ENCODE measurements around the gene CAV2. TPM values are rescaled to one million over a fixed set of nuclear protein-coding genes. Genes with fewer than 3 reads are reported as not detected.

CAV2 gene
- total RNA-seq, 1 experiment from 2014 or later: 76.6 TPM

- Histone ChIP-seq H3K27ac (ENCODE audit: low read length) (no peak overlapping the region), H4K20me1 (ENCODE audit: low read length) (no peaks in the 10 kb centered on the region; the same call in 1 of the 2 replicates), H3K9ac (ENCODE audit: low read length) (no peak overlapping the region), H3K9me2 (replicated peaks; ENCODE audit: low read length) (no peaks in the 10 kb centered on the region), H3K9me3 (ENCODE audit: low read length) (no peaks in the 10 kb centered on the region), H3K4me3 (ENCODE audit: low read length) (no peak overlapping the region), H3K79me2 (ENCODE audit: low read length) (peaks cover 93% of the 10 kb centered on the region), H3K4me1 (ENCODE audit: insufficient read depth, low read length) (peaks cover 22% of the 10 kb centered on the region), H2AFZ (ENCODE audit: low read length) (no peak overlapping the region), H3K4me2 (ENCODE audit: low read length) (no peak overlapping the region), H3F3A (ENCODE audit: low read length, unreplicated experiment) (no peaks in the 10 kb centered on the region), H3K36me3 (ENCODE audit: low read depth, low read length) (peaks cover 79% of the 10 kb centered on the region), H3K27me3 (ENCODE audit: low read length) (no peaks in the 10 kb centered on the region)
- ATAC-seq: no peak
- BruUV-seq (replicated peaks): no TSS peak
- POLR2A ChIA-PET (ENCODE audit: unreplicated experiment): no interaction called here
- intact Hi-C loops (cut with micrococcal nuclease): no loop called here
- TF ChIP-seq EZH2phosphoT487 (IDR thresholded peaks at IDR 0.05; ENCODE audit: borderline replicate concordance, low read length) (no peak), EZH2 (IDR thresholded peaks at IDR 0.05; ENCODE audit: low read length, unreplicated experiment) (no peak)
- TF ChIP-seq, protein P1, sequence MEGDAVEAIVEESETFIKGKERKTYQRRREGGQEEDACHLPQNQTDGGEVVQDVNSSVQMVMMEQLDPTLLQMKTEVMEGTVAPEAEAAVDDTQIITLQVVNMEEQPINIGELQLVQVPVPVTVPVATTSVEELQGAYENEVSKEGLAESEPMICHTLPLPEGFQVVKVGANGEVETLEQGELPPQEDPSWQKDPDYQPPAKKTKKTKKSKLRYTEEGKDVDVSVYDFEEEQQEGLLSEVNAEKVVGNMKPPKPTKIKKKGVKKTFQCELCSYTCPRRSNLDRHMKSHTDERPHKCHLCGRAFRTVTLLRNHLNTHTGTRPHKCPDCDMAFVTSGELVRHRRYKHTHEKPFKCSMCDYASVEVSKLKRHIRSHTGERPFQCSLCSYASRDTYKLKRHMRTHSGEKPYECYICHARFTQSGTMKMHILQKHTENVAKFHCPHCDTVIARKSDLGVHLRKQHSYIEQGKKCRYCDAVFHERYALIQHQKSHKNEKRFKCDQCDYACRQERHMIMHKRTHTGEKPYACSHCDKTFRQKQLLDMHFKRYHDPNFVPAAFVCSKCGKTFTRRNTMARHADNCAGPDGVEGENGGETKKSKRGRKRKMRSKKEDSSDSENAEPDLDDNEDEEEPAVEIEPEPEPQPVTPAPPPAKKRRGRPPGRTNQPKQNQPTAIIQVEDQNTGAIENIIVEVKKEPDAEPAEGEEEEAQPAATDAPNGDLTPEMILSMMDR (conservative IDR thresholded peaks at IDR 0.05; ENCODE audit: low read depth, low read length): no peak
- DNase-seq: no peak
- CTCF ChIA-PET: no interaction called here
These were observed 46.5 kb downstream of the CAV2 start for GRCh38 chr7:116546054-116546453.

DNA sequence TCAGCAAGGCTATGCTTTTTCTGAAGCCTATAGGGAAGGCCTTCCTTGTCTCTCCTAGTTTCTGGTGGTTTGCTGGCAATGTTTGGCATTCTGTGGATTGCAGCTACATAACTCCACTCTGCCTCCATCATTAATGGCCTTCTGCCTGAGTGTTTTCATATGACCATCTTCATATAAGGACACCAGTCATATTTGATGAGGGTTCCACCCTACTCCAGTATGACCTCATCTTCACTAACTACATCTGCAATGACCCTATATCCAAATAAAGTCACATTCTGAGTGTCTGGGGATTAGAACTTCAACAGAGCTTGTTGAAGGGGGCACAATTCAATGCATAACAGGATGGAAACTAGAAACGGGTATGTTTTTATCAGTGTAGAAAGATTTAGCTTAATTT lies 47.4 kb downstream of the CAV2 start:
- no peak for DNase-seq
- Histone ChIP-seq H4K20me1 (ENCODE audit: low read length) (no peaks in the 10 kb centered on the region; the same call in 1 of the 2 replicates), H3K4me3 (ENCODE audit: low read length) (no peak overlapping the region), H3K27ac (ENCODE audit: low read length) (no peak overlapping the region), H2AFZ (ENCODE audit: low read length) (no peak overlapping the region), H3K79me2 (ENCODE audit: low read length) (peaks cover 93% of the 10 kb centered on the region), H3K9me3 (ENCODE audit: low read length) (no peaks in the 10 kb centered on the region), H3K9me2 (replicated peaks; ENCODE audit: low read length) (no peaks in the 10 kb centered on the region), H3K4me2 (ENCODE audit: low read length) (no peak overlapping the region), H3K36me3 (ENCODE audit: low read depth, low read length) (peaks cover 84% of the 10 kb centered on the region), H3F3A (ENCODE audit: low read length, unreplicated experiment) (no peaks in the 10 kb centered on the region), H3K9ac (ENCODE audit: low read length) (no peak overlapping the region), H3K27me3 (ENCODE audit: low read length) (no peaks in the 10 kb centered on the region), H3K4me1 (ENCODE audit: insufficient read depth, low read length) (peaks cover 18% of the 10 kb centered on the region)
- TF ChIP-seq, protein P1 (conservative IDR thresholded peaks at IDR 0.05; ENCODE audit: low read depth, low read length): no peak
- TF ChIP-seq EZH2phosphoT487 (IDR thresholded peaks at IDR 0.05; ENCODE audit: borderline replicate concordance, low read length) (no peak), EZH2 (IDR thresholded peaks at IDR 0.05; ENCODE audit: low read length, unreplicated experiment) (no peak)
- intact Hi-C loops (cut with micrococcal nuclease): no loop called here
- no TSS peak for BruUV-seq (replicated peaks)
- ChIA-PET POLR2A (ENCODE audit: unreplicated experiment) (no interaction called here), CTCF (interaction anchor here (0.6 kb wide), 1 partner anchor 84 kb away, joined by 7 read pairs; no protein-coding TSS in a partner anchor)
- no peak for ATAC-seq

DNA sequence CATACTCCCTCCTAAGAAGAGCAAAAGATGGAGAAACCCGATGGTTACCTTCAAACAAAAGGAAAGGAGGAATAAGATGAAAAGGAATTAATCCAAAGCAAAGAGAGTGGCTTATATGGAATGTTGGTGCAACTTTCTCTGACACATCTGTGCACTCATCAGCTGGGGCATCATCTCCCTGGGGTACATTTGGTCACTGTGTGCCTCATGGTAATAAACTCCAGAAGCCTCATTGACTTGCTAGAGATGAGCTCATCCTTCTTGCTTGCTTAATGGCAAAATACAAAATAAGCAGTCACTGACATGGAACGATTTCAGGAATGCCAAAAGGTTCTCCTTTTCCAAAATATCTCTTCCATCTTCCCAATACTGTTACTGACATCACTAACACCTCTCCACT lies 47.8 kb downstream of the CAV2 start:
- no peak for TF ChIP-seq EZH2 (IDR thresholded peaks at IDR 0.05; ENCODE audit: low read length, unreplicated experiment)
- TF ChIP-seq EZH2phosphoT487 (IDR thresholded peaks at IDR 0.05; ENCODE audit: borderline replicate concordance, low read length): no peak
- TF ChIP-seq, protein P1 (conservative IDR thresholded peaks at IDR 0.05; ENCODE audit: low read depth, low read length): no peak
- no peak overlapping the region for H3K27ac ChIP-seq (ENCODE audit: low read length)
- peak; percentile 27 for DNase-seq
- CTCF ChIA-PET: no interaction called here
- POLR2A ChIA-PET (ENCODE audit: unreplicated experiment): interaction anchor here (0.6 kb wide), 1 partner anchor 289 kb away, joined by 4 read pairs; no protein-coding TSS in a partner anchor
- peak; percentile 21; the same call in 1 of the 2 replicates for ATAC-seq
- H3K4me3 ChIP-seq (ENCODE audit: low read length): no peak overlapping the region
- H3K36me3 ChIP-seq (ENCODE audit: low read depth, low read length): peaks cover 84% of the 10 kb centered on the region
- peaks cover 93% of the 10 kb centered on the region for H3K79me2 ChIP-seq (ENCODE audit: low read length)
- H3K9me2 ChIP-seq (replicated peaks; ENCODE audit: low read length): no peaks in the 10 kb centered on the region
- no peaks in the 10 kb centered on the region for H3K27me3 ChIP-seq (ENCODE audit: low read length)
- H3F3A ChIP-seq (ENCODE audit: low read length, unreplicated experiment): no peaks in the 10 kb centered on the region
- peaks cover 18% of the 10 kb centered on the region for H3K4me1 ChIP-seq (ENCODE audit: insufficient read depth, low read length)
- H4K20me1 ChIP-seq (ENCODE audit: low read length): no peaks in the 10 kb centered on the region
- no peak overlapping the region for H3K4me2 ChIP-seq (ENCODE audit: low read length)
- BruUV-seq (replicated peaks): no TSS peak
- no peak overlapping the region for H2AFZ ChIP-seq (ENCODE audit: low read length)
- H3K9me3 ChIP-seq (ENCODE audit: low read length): no peaks in the 10 kb centered on the region
- H3K9ac ChIP-seq (ENCODE audit: low read length): no peak overlapping the region
- intact Hi-C loops (cut with micrococcal nuclease): no loop called here

Measured in PC-3 (cell line).